ENCODE measurements around the gene TJP3. TPM values are rescaled to one million over a fixed set of nuclear protein-coding genes. Genes with fewer than 3 reads are reported as not detected.

Gene TJP3
- polyA plus RNA-seq, 3 donors, result 12.1 to 14.5 (median 12.7) TPM

GRCh38 chr19:3670796-3671679 lies 37.1 kb upstream of the TJP3 start:
- no peak for DNase-seq

GRCh38 chr19:3671680-3672574 lies 36.3 kb upstream of the TJP3 start:
- no peak for DNase-seq

- DNase-seq, result no peak
Observed at GRCh38 chr19:3672575-3672948, 35.6 kb upstream of the TJP3 start.

GRCh38 chr19:3672993-3673392 lies 35.2 kb upstream of the TJP3 start:
- DNase-seq, result no peak

- no peak for DNase-seq
Observed at GRCh38 chr19:3673506-3674439, 34.4 kb upstream of the TJP3 start.

- no peak for DNase-seq
Observed at GRCh38 chr19:3674784-3675543, 33.2 kb upstream of the TJP3 start.

GRCh38 chr19:3678188-3678587 lies 30.0 kb upstream of the TJP3 start:
- DNase-seq, result no peak

GRCh38 chr19:3679138-3679537 lies 29.0 kb upstream of the TJP3 start:
- no peak for DNase-seq

GRCh38 chr19:3679581-3679980 lies 28.6 kb upstream of the TJP3 start:
- DNase-seq, result no peak

- no peak for DNase-seq
Observed at GRCh38 chr19:3680939-3681338, 27.2 kb upstream of the TJP3 start.

- no peak for DNase-seq
Observed at GRCh38 chr19:3682286-3682685, 25.9 kb upstream of the TJP3 start.

- no peak for DNase-seq
Observed at GRCh38 chr19:3682741-3683404, 25.3 kb upstream of the TJP3 start.

GRCh38 chr19:3683405-3684053 lies 24.7 kb upstream of the TJP3 start:
- DNase-seq, result no peak

- DNase-seq, result no peak
Observed at GRCh38 chr19:3684054-3684816, 23.9 kb upstream of the TJP3 start.

GRCh38 chr19:3684817-3685410 lies 23.3 kb upstream of the TJP3 start:
- DNase-seq, result no peak

- DNase-seq, result no peak
Observed at GRCh38 chr19:3687393-3687773, 20.8 kb upstream of the TJP3 start.

- no peak for DNase-seq
Observed at GRCh38 chr19:3687774-3688706, 20.1 kb upstream of the TJP3 start.

Measured in renal pelvis (tissue), 4 donors.